Activated CD4-positive, alpha-beta T cell treated with anti-CD3 and anti-CD28 coated beads, Interleukin-2, amount 10 ng/mL, durations not matched to agents 7 days and 5 days (primary cell): ENCODE measurements around the gene MAP7D3. TPM values are rescaled to one million over a fixed set of nuclear protein-coding genes. Genes with fewer than 3 reads are reported as not detected.

ENCODE experiments used
- total RNA-seq, 2 experiments: library from RNA; stranded (reverse); gene quantifications; one replicate each; pipeline ENCODE4 v1.2.3, GENCODE V29; 2021

MAP7D3 gene
- total RNA-seq, 2 experiments from 2014 or later, result 11.2 to 13.5 TPM

Other genes with a start within 250 kb of the MAP7D3 start
- 10 to 100 TPM; 12.8 to 16.7 TPM for gene FHL1, start 103.9 kb downstream of the MAP7D3 start, total RNA-seq
- gene ADGRG4, start 49.6 kb upstream of the MAP7D3 start, total RNA-seq, result not detected
- gene BRS3, start 236.5 kb upstream of the MAP7D3 start, total RNA-seq, result not detected
- 10 to 100 TPM; 62.1 to 63.2 TPM for gene HTATSF1, start 246.2 kb upstream of the MAP7D3 start, total RNA-seq